Duodenal mucosa (tissue), 2 donors: ENCODE results near the gene CACNA2D3.

Experiments
- H3K27ac ChIP-seq: one replicate; pipeline ENCODE4 v1.7.0; 2013; ENCODE audit warnings: low read depth, low read length
- H3K27me3 ChIP-seq, 2 donors: one replicate each; pipeline ENCODE4 v1.7.0; 2013; ENCODE audit warnings: low read length in 2 of 2, control low read depth in 1 of 2; ENCODE audit not compliant: insufficient read depth in 2 of 2, control insufficient read depth in 1 of 2
- H3K36me3 ChIP-seq, 2 donors: one replicate each; pipeline ENCODE4 v1.7.0; 2013; ENCODE audit warnings: low read length in 2 of 2, control low read depth in 1 of 2; ENCODE audit not compliant: insufficient read depth in 2 of 2, control insufficient read depth in 1 of 2
- H3K4me1 ChIP-seq, 2 donors: one replicate each; pipeline ENCODE4 v1.7.0; 2013; ENCODE audit warnings: low read length in 2 of 2, control low read depth in 1 of 2; ENCODE audit not compliant: insufficient read depth in 2 of 2, control insufficient read depth in 1 of 2
- H3K4me3 ChIP-seq, 2 donors: one replicate each; pipeline ENCODE4 v1.7.0; 2013; ENCODE audit warnings: low read length in 2 of 2, low read depth in 1 of 2
- H3K9ac ChIP-seq, 2 donors: one replicate each; pipeline ENCODE4 v1.7.0; 2013; ENCODE audit warnings: low read length in 2 of 2, low read depth in 1 of 2
- H3K9me3 ChIP-seq, 2 donors: one replicate each; pipeline ENCODE4 v1.7.0; 2013; ENCODE audit warnings: low read length in 2 of 2, control low read depth in 1 of 2; ENCODE audit not compliant: control insufficient read depth in 1 of 2

The CACNA2D3 gene

GRCh38 chr3:54374214-54374852 lies 252.0 kb downstream of the CACNA2D3 start:
- Histone ChIP-seq H3K9me3 (no peaks in the 10 kb centered on the region), H3K9ac (no peak overlapping the region), H3K27ac (no peak overlapping the region), H3K4me1 (no peaks in the 10 kb centered on the region), H3K27me3 (no peaks in the 10 kb centered on the region), H3K36me3 (no peaks in the 10 kb centered on the region), H3K4me3 (no peak overlapping the region)

GRCh38 chr3:54376142-54376807 lies 253.9 kb downstream of the CACNA2D3 start:
- no peak overlapping the region for H3K9ac ChIP-seq
- no peaks in the 10 kb centered on the region for H3K27me3 ChIP-seq
- no peaks in the 10 kb centered on the region for H3K4me1 ChIP-seq
- no peaks in the 10 kb centered on the region for H3K36me3 ChIP-seq
- H3K9me3 ChIP-seq, result no peaks in the 10 kb centered on the region
- H3K27ac ChIP-seq, result no peak overlapping the region
- H3K4me3 ChIP-seq, result no peak overlapping the region

GRCh38 chr3:54376939-54377578 lies 254.7 kb downstream of the CACNA2D3 start:
- no peaks in the 10 kb centered on the region for H3K36me3 ChIP-seq
- no peak overlapping the region for H3K4me3 ChIP-seq
- no peaks in the 10 kb centered on the region for H3K4me1 ChIP-seq
- no peak overlapping the region for H3K27ac ChIP-seq
- no peaks in the 10 kb centered on the region for H3K27me3 ChIP-seq
- H3K9me3 ChIP-seq, result no peaks in the 10 kb centered on the region
- no peak overlapping the region for H3K9ac ChIP-seq

- Histone ChIP-seq H3K27ac (no peak overlapping the region), H3K4me1 (no peaks in the 10 kb centered on the region), H3K4me3 (no peak overlapping the region), H3K27me3 (no peaks in the 10 kb centered on the region), H3K9me3 (no peaks in the 10 kb centered on the region), H3K9ac (no peak overlapping the region), H3K36me3 (no peaks in the 10 kb centered on the region)
Observed at GRCh38 chr3:54378184-54378583, 255.8 kb downstream of the CACNA2D3 start.

GRCh38 chr3:54384279-54384678 lies 261.9 kb downstream of the CACNA2D3 start:
- H3K4me1 ChIP-seq, result no peaks in the 10 kb centered on the region
- H3K27me3 ChIP-seq, result no peaks in the 10 kb centered on the region
- H3K4me3 ChIP-seq, result no peak overlapping the region
- H3K9ac ChIP-seq, result no peak overlapping the region
- H3K9me3 ChIP-seq, result no peaks in the 10 kb centered on the region
- H3K36me3 ChIP-seq, result no peaks in the 10 kb centered on the region
- H3K27ac ChIP-seq, result no peak overlapping the region

GRCh38 chr3:54390582-54390981 lies 268.2 kb downstream of the CACNA2D3 start:
- H3K9me3 ChIP-seq, result no peaks in the 10 kb centered on the region
- H3K4me3 ChIP-seq, result no peak overlapping the region
- no peaks in the 10 kb centered on the region for H3K4me1 ChIP-seq
- H3K9ac ChIP-seq, result no peak overlapping the region
- H3K27me3 ChIP-seq, result no peaks in the 10 kb centered on the region
- H3K27ac ChIP-seq, result no peak overlapping the region
- H3K36me3 ChIP-seq, result no peaks in the 10 kb centered on the region

GRCh38 chr3:54393150-54393549 lies 270.8 kb downstream of the CACNA2D3 start:
- no peaks in the 10 kb centered on the region for H3K4me1 ChIP-seq
- no peaks in the 10 kb centered on the region for H3K27me3 ChIP-seq
- H3K9me3 ChIP-seq, result no peaks in the 10 kb centered on the region
- H3K36me3 ChIP-seq, result no peaks in the 10 kb centered on the region
- no peak overlapping the region for H3K9ac ChIP-seq
- no peak overlapping the region for H3K27ac ChIP-seq
- H3K4me3 ChIP-seq, result no peak overlapping the region

GRCh38 chr3:54408328-54408727 lies 286.0 kb downstream of the CACNA2D3 start:
- no peaks in the 10 kb centered on the region for H3K4me1 ChIP-seq
- H3K9me3 ChIP-seq, result no peaks in the 10 kb centered on the region
- H3K36me3 ChIP-seq, result no peaks in the 10 kb centered on the region
- H3K4me3 ChIP-seq, result no peak overlapping the region
- no peak overlapping the region for H3K9ac ChIP-seq
- no peaks in the 10 kb centered on the region for H3K27me3 ChIP-seq
- no peak overlapping the region for H3K27ac ChIP-seq

- no peaks in the 10 kb centered on the region for H3K36me3 ChIP-seq
Observed at GRCh38 chr3:54421943-54422342, 299.6 kb downstream of the CACNA2D3 start.

GRCh38 chr3:54424292-54424691 lies 301.9 kb downstream of the CACNA2D3 start:
- Histone ChIP-seq H3K4me3 (no peak overlapping the region), H3K9ac (no peak overlapping the region), H3K27ac (no peak overlapping the region), H3K27me3 (no peaks in the 10 kb centered on the region), H3K9me3 (no peaks in the 10 kb centered on the region), H3K36me3 (no peaks in the 10 kb centered on the region), H3K4me1 (no peaks in the 10 kb centered on the region)

More at GRCh38 chr3:54421943-54422342, 299.6 kb downstream of the CACNA2D3 start:
- Histone ChIP-seq H3K9ac (no peak overlapping the region), H3K9me3 (no peaks in the 10 kb centered on the region), H3K4me3 (no peak overlapping the region), H3K27me3 (no peaks in the 10 kb centered on the region), H3K4me1 (no peaks in the 10 kb centered on the region), H3K27ac (no peak overlapping the region)
